ENCODE data around the gene TADA3.

DNA sequence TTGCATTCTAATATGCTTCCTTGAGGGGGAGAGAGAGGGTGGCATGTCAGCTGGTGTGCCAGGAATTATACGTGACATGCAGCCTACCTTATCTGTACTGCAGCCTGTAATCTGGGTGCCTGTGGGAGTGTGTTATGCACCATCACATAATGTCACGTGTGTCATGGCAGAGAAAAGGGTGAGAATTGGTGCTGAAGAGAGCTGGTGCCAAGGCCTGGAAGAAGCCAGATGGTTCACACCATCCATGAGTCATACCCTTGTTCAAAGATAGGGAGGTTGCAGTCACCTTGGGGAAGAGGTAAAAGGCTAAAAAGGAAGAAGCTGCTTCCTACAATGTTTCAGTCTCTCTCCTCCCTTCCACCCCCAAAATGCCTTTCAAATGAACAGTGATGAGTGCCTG lies 55.4 kb downstream of the TADA3 start:
- TF ChIP-seq ZZZ3 (IDR thresholded peaks at IDR 0.05), result no peak
- TF ChIP-seq, protein P1, sequence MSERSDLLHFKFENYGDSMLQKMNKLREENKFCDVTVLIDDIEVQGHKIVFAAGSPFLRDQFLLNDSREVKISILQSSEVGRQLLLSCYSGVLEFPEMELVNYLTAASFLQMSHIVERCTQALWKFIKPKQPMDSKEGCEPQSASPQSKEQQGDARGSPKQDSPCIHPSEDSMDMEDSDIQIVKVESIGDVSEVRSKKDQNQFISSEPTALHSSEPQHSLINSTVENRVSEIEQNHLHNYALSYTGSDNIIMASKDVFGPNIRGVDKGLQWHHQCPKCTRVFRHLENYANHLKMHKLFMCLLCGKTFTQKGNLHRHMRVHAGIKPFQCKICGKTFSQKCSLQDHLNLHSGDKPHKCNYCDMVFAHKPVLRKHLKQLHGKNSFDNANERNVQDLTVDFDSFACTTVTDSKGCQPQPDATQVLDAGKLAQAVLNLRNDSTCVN (CRISPR knock-in tag; IDR thresholded peaks at IDR 0.05), result no peak
- TF ChIP-seq ZNF146 (CRISPR knock-in tag; IDR thresholded peaks at IDR 0.05; ENCODE audit: unreplicated experiment), result no peak
- TF ChIP-seq RAD21 (CRISPR knock-in tag; conservative IDR thresholded peaks at IDR 0.05 in 1 of 2, IDR thresholded peaks at IDR 0.05 in 1 of 2), result no peak
- TF ChIP-seq TAF1 (IDR thresholded peaks at IDR 0.05; ENCODE audit: control insufficient read depth, extremely low read depth, insufficient read depth, low read length, severe bottlenecking), result no peak
- TF ChIP-seq NFE2L1 (tag; IDR thresholded peaks at IDR 0.05; ENCODE audit: borderline replicate concordance, low read depth), result no peak
- TF ChIP-seq ZNF12 (CRISPR knock-in tag; IDR thresholded peaks at IDR 0.05), result no peak
- TF ChIP-seq, protein P2, sequence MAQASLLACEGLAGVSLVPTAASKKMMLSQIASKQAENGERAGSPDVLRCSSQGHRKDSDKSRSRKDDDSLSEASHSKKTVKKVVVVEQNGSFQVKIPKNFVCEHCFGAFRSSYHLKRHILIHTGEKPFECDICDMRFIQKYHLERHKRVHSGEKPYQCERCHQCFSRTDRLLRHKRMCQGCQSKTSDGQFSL (CRISPR knock-in tag; IDR thresholded peaks at IDR 0.05), result no peak
- TF ChIP-seq, protein P2 (tag; IDR thresholded peaks at IDR 0.05), result no peak
- TF ChIP-seq GATA2 (CRISPR knock-in tag; IDR thresholded peaks at IDR 0.05), result no peak
- no peak for TF ChIP-seq CHD4 (IDR thresholded peaks at IDR 0.05; ENCODE audit: insufficient read depth, insufficient replicate concordance, low read depth, low read length, poor library complexity, severe bottlenecking)
- TF ChIP-seq NBN (IDR thresholded peaks at IDR 0.05; ENCODE audit: low read depth), result no peak
- TF ChIP-seq, protein P3, sequence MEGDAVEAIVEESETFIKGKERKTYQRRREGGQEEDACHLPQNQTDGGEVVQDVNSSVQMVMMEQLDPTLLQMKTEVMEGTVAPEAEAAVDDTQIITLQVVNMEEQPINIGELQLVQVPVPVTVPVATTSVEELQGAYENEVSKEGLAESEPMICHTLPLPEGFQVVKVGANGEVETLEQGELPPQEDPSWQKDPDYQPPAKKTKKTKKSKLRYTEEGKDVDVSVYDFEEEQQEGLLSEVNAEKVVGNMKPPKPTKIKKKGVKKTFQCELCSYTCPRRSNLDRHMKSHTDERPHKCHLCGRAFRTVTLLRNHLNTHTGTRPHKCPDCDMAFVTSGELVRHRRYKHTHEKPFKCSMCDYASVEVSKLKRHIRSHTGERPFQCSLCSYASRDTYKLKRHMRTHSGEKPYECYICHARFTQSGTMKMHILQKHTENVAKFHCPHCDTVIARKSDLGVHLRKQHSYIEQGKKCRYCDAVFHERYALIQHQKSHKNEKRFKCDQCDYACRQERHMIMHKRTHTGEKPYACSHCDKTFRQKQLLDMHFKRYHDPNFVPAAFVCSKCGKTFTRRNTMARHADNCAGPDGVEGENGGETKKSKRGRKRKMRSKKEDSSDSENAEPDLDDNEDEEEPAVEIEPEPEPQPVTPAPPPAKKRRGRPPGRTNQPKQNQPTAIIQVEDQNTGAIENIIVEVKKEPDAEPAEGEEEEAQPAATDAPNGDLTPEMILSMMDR (IDR thresholded peaks at IDR 0.05 in 2 of 3, conservative IDR thresholded peaks at IDR 0.05 in 1 of 3; ENCODE audit: insufficient read depth in 2 of 3, low read depth in 1 of 3, low read length in 3 of 3), result no peak
- TF ChIP-seq SP1 (CRISPR knock-in tag; IDR thresholded peaks at IDR 0.05), result no peak

Data from K562 (cell line).